Psoas muscle (tissue), 8 donors: ENCODE measurements around the gene NUP160. TPM values are rescaled to one million over a fixed set of nuclear protein-coding genes. Genes with fewer than 3 reads are reported as not detected.
"Not testable (repeated sequence)": the region's sequence is repeated elsewhere in the genome, so short reads cannot be mapped to it uniquely, and the experiment has no call there.

Experiments
- ATAC-seq, 4 donors: fragments of 200-7000 bp; cut with Tn5 transposase; one replicate each; pipeline ENCODE4 v1.9.1; 2020; ENCODE audit warnings: moderate library complexity in 3 of 4, mild to moderate bottlenecking in 2 of 4
- DNase-seq, 2 donors: peaks; one replicate each; pipeline ENCODE4 v3.0.0-alpha.2; 2020
- H3K27ac ChIP-seq: fragments of 200-600 bp; one replicate; pipeline ENCODE4 v1.8.0; 2022
- H3K27me3 ChIP-seq, 3 donors: fragments of 200-600 bp in 1 of 3; one replicate each; pipeline versions ENCODE4 v1.6.1 to v1.8.0; 2013 to 2022; ENCODE audit warnings: low read length in 2 of 3, mild to moderate bottlenecking in 2 of 3, moderate library complexity in 1 of 3; ENCODE audit not compliant: insufficient read depth in 3 of 3
- H3K36me3 ChIP-seq, 2 donors: fragments of 200-600 bp in 1 of 2; one replicate each; pipeline versions ENCODE4 v1.6.1 to v1.8.0; 2013 to 2022; ENCODE audit warnings: low read depth in 1 of 2, mild to moderate bottlenecking in 1 of 2, moderate library complexity in 1 of 2; ENCODE audit not compliant: insufficient read depth in 1 of 2
- H3K4me1 ChIP-seq: fragments of 200-600 bp; one replicate; pipeline ENCODE4 v1.8.0; 2022
- H3K4me3 ChIP-seq: fragments of 200-600 bp; one replicate; pipeline ENCODE4 v1.8.0; 2022; ENCODE audit warnings: mild to moderate bottlenecking
- H3K9me3 ChIP-seq: fragments of 200-600 bp; one replicate; pipeline ENCODE4 v1.8.0; 2022
- CTCF ChIP-seq: fragments of 200-600 bp; IDR thresholded peaks from one replicate; pipeline ENCODE4 v1.8.0; 2022; ENCODE audit warnings: antibody characterized with exemption
- WGBS, 3 donors: extraction: QIAGEN DNeasy Blood & Tissue Kit; methylation state at CpG; one replicate each; pipeline versions ENCODE4 v1.1.6 to v1.1.7; 2013; 5-methylcytosine and 5-hydroxymethylcytosine counted together
- intact Hi-C, 2 donors: fragments of 100-400 bp; cut with DNase I; formaldehyde crosslinking; loops; one replicate each; pipeline versions ENCODE4 v1.11.0 to v1.14.2; 2022
- long read RNA-seq, 2 donors: library from polyadenylated mRNA; unstranded; transcript quantifications; one replicate each; pipeline ENCODE4 v2.0.0, GENCODE V29; 2021
- polyA plus RNA-seq, 3 donors: library from polyadenylated mRNA; stranded (reverse); fragments of 200-250 nt; gene quantifications; one replicate each; pipeline ENCODE4 v1.2.3, GENCODE V29; 2013
- total RNA-seq, 4 donors: library from RNA; stranded (reverse); fragmentation: NEBNext Ultra II Directional in 2 of 4; extraction: Animal tissue kit (Norgen Biotek cat#: 25700) in 2 of 4; gene quantifications; one replicate each; pipeline versions ENCODE4 v1.2.1 to v1.2.4, GENCODE V29; 2021 to 2023
- donor health status: healthy with polysubstance abuse.
- donor health status: DM: no; HTN: no; CAD: no; lungs with moderate emphysema.
- donor health status: Bipolar disorder and iron deficiency.
- donor health status: healthy.
- donor health status: DM: yes; HTN: yes; CAD: no.
- donor health status: DM: no; HTN: no; CAD: no.
- donor health status: DM: no; HTN: no; CAD: no.
- donor health status: DM: yes; HTN: yes; CAD: no.

Gene NUP160
- 10 to 100 TPM in 3 of 4 donors, 1 to 10 TPM in 1; 9.0 to 14.0 (median 12.1) TPM for total RNA-seq
- 10 to 100 TPM in 1 of 3 donors, 1 to 10 TPM in 2; 5.5 to 11.3 (median 8.3) TPM for polyA plus RNA-seq
- long read RNA-seq, donor 1, full-length matches to known transcripts: 8 of 14 reads
- long read RNA-seq, donor 1, partial matches to known transcripts: 2 of 14 reads
- long read RNA-seq, donor 1, other reads (novel, unspliced or antisense): 4 of 14 reads
- long read RNA-seq, donor 2, full-length matches to known transcripts: 23 of 38 reads
- long read RNA-seq, donor 2, partial matches to known transcripts: 10 of 38 reads
- long read RNA-seq, donor 2, other reads (novel, unspliced or antisense): 5 of 38 reads

GRCh38 chr11:47847892-47848699, at the start of gene NUP160:
NUP160 (minus strand) TSS chr11:47848350; CDS start chr11:47848318, 32 bp downstream.
- peak within 1 kb of the TSS; percentile 82 for H3K4me3 ChIP-seq
- peaks cover 40% of the 10 kb centered on the region for H3K4me1 ChIP-seq
- no peak for TF ChIP-seq CTCF
- peaks cover 1 to 30% of the 10 kb centered on the region in 2 donors for H3K36me3 ChIP-seq
- H3K27ac ChIP-seq: peak within 1 kb of the TSS; percentile 93
- DNase-seq: peak; percentile 86 to 92
- WGBS, 3 donors: 0 to 1% (median 1%) methylated on average over 56 to 66 of the region's 66 CpGs
- no peaks in the 10 kb centered on the region for H3K9me3 ChIP-seq
- peak; percentile 91 to 96 (median 92) for ATAC-seq
- intact Hi-C loops: loop anchor here in 1 of 2 donors (5.0 kb wide), 2 partner anchors 206 to 264 kb away; partner anchors contain the start of gene MTCH2
- H3K27me3 ChIP-seq: no peaks in the 10 kb centered on the region

DNA sequence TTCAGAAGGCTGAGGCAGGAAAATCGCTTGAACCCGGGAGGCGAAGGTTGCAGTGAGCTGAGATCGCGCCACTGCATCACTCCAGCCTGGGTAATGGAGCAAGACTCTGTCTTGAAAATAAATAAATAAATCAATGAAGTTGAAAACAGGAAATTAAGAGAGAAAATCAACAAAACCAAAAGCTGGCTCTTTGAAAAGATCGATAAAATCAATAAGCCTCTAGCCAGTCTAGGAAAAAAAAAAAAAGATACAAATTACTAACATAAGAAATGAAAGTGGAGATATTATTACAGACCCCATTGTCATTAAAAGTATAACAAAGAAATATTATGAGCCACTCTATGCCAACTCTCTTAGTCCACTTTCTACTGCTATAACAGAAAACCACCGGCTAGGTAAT, 48.0 kb upstream of the NUP160 start:
- no peaks in the 10 kb centered on the region for H3K36me3 ChIP-seq
- H3K4me1 ChIP-seq: no peaks in the 10 kb centered on the region
- H3K9me3 ChIP-seq: peaks cover 3% of the 10 kb centered on the region
- no peaks in the 10 kb centered on the region for H3K27me3 ChIP-seq
- no peak for ATAC-seq
- intact Hi-C loops: no loop called here
- WGBS, 3 donors: 94 to 96% (median 94%) methylated on average over 7 of the region's 7 CpGs
- no peak overlapping the region for H3K27ac ChIP-seq
- no peak for TF ChIP-seq CTCF
- DNase-seq: no peak
- no peak overlapping the region for H3K4me3 ChIP-seq

DNA sequence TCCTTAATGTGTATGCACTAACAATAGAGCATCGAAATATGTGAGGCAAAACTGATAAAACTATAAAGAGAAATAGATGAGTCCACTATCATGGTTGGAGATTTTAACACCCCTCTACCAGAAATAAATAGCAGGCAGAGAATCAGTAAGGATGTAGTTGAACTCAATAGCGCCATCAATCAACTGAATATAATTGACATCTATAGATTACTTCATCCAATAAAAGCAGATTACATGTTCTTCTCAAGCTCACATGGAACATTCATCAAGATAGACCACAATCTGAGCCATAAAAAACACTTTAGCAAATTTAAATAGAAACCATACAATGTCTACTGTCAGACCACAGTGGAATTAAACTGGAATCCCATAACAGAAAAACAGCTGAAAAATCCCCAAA, 46.9 kb upstream of the NUP160 start:
- no peak for TF ChIP-seq CTCF
- WGBS, 3 donors: 91 to 97% (median 92%) methylated on average over 2 of the region's 2 CpGs

GRCh38 chr11:47892546-47893276, 44.6 kb upstream of the NUP160 start:
- DNase-seq, ATAC-seq: not testable (repeated sequence)
- 94 to 97% (median 96%) methylated on average over 33 to 57 of the region's 57 CpGs for WGBS, 3 donors

More for the DNA sequence above, 46.9 kb upstream of the NUP160 start:
- Histone ChIP-seq H3K9me3 (peaks cover 3% of the 10 kb centered on the region), H3K27me3 (no peaks in the 10 kb centered on the region), H3K27ac (no peak overlapping the region), H3K4me1 (no peaks in the 10 kb centered on the region), H3K4me3 (no peak overlapping the region), H3K36me3 (no peaks in the 10 kb centered on the region)
- DNase-seq (no peak), ATAC-seq (no peak)
- intact Hi-C loops: no loop called here

More at GRCh38 chr11:47892546-47893276, 44.6 kb upstream of the NUP160 start:
- H3K4me3 ChIP-seq, H3K4me1 ChIP-seq, H3K9me3 ChIP-seq, intact Hi-C loops, H3K36me3 ChIP-seq, H3K27me3 ChIP-seq, H3K27ac ChIP-seq: not testable (repeated sequence)
